H1 (cell line): ENCODE data around the gene CNTN6. TPM values are rescaled to one million over a fixed set of nuclear protein-coding genes. Genes with fewer than 3 reads are reported as not detected.

Experiments
- CTCF ChIA-PET: fragments of 300-600 bp; sonication (Branson Sonifier 250); formaldehyde crosslinking; loops from one replicate; lab custom pipeline; 2021; ENCODE audit not compliant: partially characterized antibody; lab: Charles Lee
- POLR2A ChIA-PET: fragments of 300-600 bp; sonication (Branson Sonifier 250); formaldehyde crosslinking; loops from one replicate; lab custom pipeline; 2021; ENCODE audit warnings: inconsistent platforms; ENCODE audit not compliant: partially characterized antibody; lab: Charles Lee
- DNase-seq, 2 experiments: peaks; one replicate each; pipeline versions ENCODE4 v3.0.0 to v3.0.0-alpha.2; 2010 to 2022; ENCODE audit warnings: low spot score in 2 of 2, low read depth in 1 of 2, mixed read lengths in 1 of 2
- FAIRE-seq: peaks from 2 replicates; lab custom pipeline; 2011; peaks lifted over from hg19 to GRCh38; lab: Jason Lieb, UNC
- H2AFZ ChIP-seq: 2 replicates; pipeline ENCODE4 v1.8.1; 2012; ENCODE audit warnings: low read length, inconsistent platforms
- H2AK5ac ChIP-seq: 2 replicates; pipeline ENCODE4 v1.6.1; 2013; ENCODE audit warnings: low read depth, low read length
- H2BK120ac ChIP-seq: replicated peaks from 2 replicates; pipeline ENCODE3; 2013; ENCODE audit warnings: low read depth, low read length, inconsistent platforms
- H2BK12ac ChIP-seq: 2 replicates; pipeline ENCODE4 v1.6.1; 2013; ENCODE audit warnings: low read depth, low read length
- H2BK15ac ChIP-seq: 2 replicates; pipeline ENCODE4 v1.6.1; 2013; ENCODE audit warnings: low read length
- H2BK20ac ChIP-seq: 2 replicates; pipeline ENCODE4 v1.6.1; 2013; ENCODE audit warnings: low read length
- H2BK5ac ChIP-seq: 2 replicates; pipeline ENCODE4 v1.6.1; 2013; ENCODE audit warnings: low read depth, low read length
- H3K14ac ChIP-seq: 2 replicates; pipeline ENCODE4 v1.6.1; 2013; ENCODE audit warnings: inconsistent platforms; ENCODE audit not compliant: insufficient read length
- H3K18ac ChIP-seq: 2 replicates; pipeline ENCODE4 v1.6.1; 2013; ENCODE audit warnings: low read length; ENCODE audit errors: extremely low read depth
- H3K23ac ChIP-seq: 2 replicates; pipeline ENCODE4 v1.6.1; 2013; ENCODE audit warnings: inconsistent platforms; ENCODE audit not compliant: insufficient read length
- H3K23me2 ChIP-seq: 2 replicates; pipeline ENCODE4 v1.6.1; 2013; ENCODE audit warnings: low read depth, low read length
- H3K27ac ChIP-seq: 2 replicates; pipeline ENCODE4 v1.6.1; 2011; ENCODE audit warnings: low read depth, low read length, inconsistent platforms
- H3K27me3 ChIP-seq, 4 experiments: replicated peaks in 1 of 4; 1 replicate in 1 of 4; 2 replicates in 3 of 4; pipeline versions ENCODE4 v1.6.1 to v1.8.1; 2011 to 2013; ENCODE audit warnings: low read length in 3 of 4, mild to moderate bottlenecking in 3 of 4, inconsistent platforms in 2 of 4, mixed read lengths in 2 of 4, moderate library complexity in 1 of 4; ENCODE audit not compliant: control insufficient read depth in 3 of 4, insufficient read depth in 3 of 4; ENCODE audit errors: extremely low read depth in 1 of 4
- H3K36me3 ChIP-seq, 4 experiments: 2 replicates each; pipeline versions ENCODE4 v1.6.1 to v1.8.1; 2011 to 2013; ENCODE audit warnings: mild to moderate bottlenecking in 4 of 4, low read length in 3 of 4, moderate library complexity in 2 of 4, control low read depth in 1 of 4, inconsistent platforms in 1 of 4; ENCODE audit not compliant: insufficient read depth in 4 of 4, control insufficient read depth in 2 of 4
- H3K4ac ChIP-seq: replicated peaks from 2 replicates; pipeline ENCODE3; 2013; ENCODE audit warnings: low read length, low read depth, mixed read lengths, inconsistent platforms; ENCODE audit not compliant: insufficient read length
- H3K4me1 ChIP-seq, 4 experiments: replicated peaks in 1 of 4; 1 replicate in 1 of 4; 2 replicates in 3 of 4; pipeline versions ENCODE4 v1.6.1 to v1.8.1; 2011 to 2013; ENCODE audit warnings: low read length in 3 of 4, inconsistent platforms in 2 of 4, mixed read lengths in 1 of 4; ENCODE audit not compliant: insufficient read depth in 4 of 4, control insufficient read depth in 3 of 4
- H3K4me2 ChIP-seq, 2 experiments: 2 replicates each; pipeline versions ENCODE4 v1.6.1 to v1.8.1; 2011 to 2013; ENCODE audit warnings: low read depth in 2 of 2, low read length in 2 of 2, control low read depth in 1 of 2, inconsistent platforms in 1 of 2, mild to moderate bottlenecking in 1 of 2; ENCODE audit not compliant: insufficient read depth in 1 of 2
- H3K4me3 ChIP-seq, 4 experiments: fragments of 200-600, 300-600 bp in 1 of 4; sonication (generic), shearing (Covaris generic), sonication (Bioruptor Twin) in 1 of 4; 2 replicates each; pipeline versions ENCODE4 v1.5.1 to v1.8.1; 2011 to 2016; ENCODE audit warnings: low read length in 4 of 4, low read depth in 3 of 4, control low read depth in 2 of 4, inconsistent platforms in 2 of 4, mild to moderate bottlenecking in 2 of 4, mixed read lengths in 1 of 4, moderate library complexity in 1 of 4; ENCODE audit not compliant: insufficient read depth in 2 of 4; ENCODE audit errors: extremely low read depth in 1 of 4
- H3K56ac ChIP-seq: replicated peaks from 2 replicates; pipeline ENCODE3; 2013; ENCODE audit warnings: low read depth, mild to moderate bottlenecking, mixed read lengths, low read length, inconsistent platforms; ENCODE audit not compliant: insufficient read length
- H3K79me1 ChIP-seq: 2 replicates; pipeline ENCODE4 v1.6.1; 2013; ENCODE audit warnings: low read depth, low read length, control low read depth
- H3K79me2 ChIP-seq, 2 experiments: 2 replicates each; pipeline versions ENCODE4 v1.6.1 to v1.8.1; 2012 to 2013; ENCODE audit warnings: low read length in 2 of 2, mild to moderate bottlenecking in 2 of 2, inconsistent platforms in 1 of 2; ENCODE audit not compliant: insufficient read depth in 2 of 2, control insufficient read depth in 1 of 2
- H3K9ac ChIP-seq, 4 experiments: replicated peaks in 1 of 4; 1 replicate in 1 of 4; 2 replicates in 3 of 4; pipeline versions ENCODE4 v1.6.1 to v1.8.1; 2011 to 2013; ENCODE audit warnings: low read depth in 3 of 4, low read length in 3 of 4, control low read depth in 2 of 4, mild to moderate bottlenecking in 2 of 4, moderate library complexity in 2 of 4, inconsistent platforms in 1 of 4; ENCODE audit errors: extremely low read depth in 1 of 4
- H3K9me3 ChIP-seq, 2 experiments: 2 replicates each; pipeline versions ENCODE4 v1.6.1 to v1.8.1; 2012 to 2013; ENCODE audit warnings: mild to moderate bottlenecking in 2 of 2, moderate library complexity in 2 of 2, control low read depth in 1 of 2, inconsistent platforms in 1 of 2, low read depth in 1 of 2, low read length in 1 of 2, mixed read lengths in 1 of 2; ENCODE audit not compliant: insufficient read depth in 2 of 2
- H4K20me1 ChIP-seq, 2 experiments: replicated peaks in 1 of 2; 2 replicates each; pipeline versions ENCODE3 to v1.8.1; 2011 to 2013; ENCODE audit warnings: inconsistent platforms in 2 of 2, low read length in 2 of 2, mild to moderate bottlenecking in 1 of 2; ENCODE audit not compliant: insufficient read depth in 2 of 2, control insufficient read depth in 1 of 2
- H4K5ac ChIP-seq: 2 replicates; pipeline ENCODE4 v1.6.1; 2013; ENCODE audit warnings: low read length, low read depth, mixed read lengths, inconsistent platforms; ENCODE audit not compliant: insufficient read length
- H4K8ac ChIP-seq: 2 replicates; pipeline ENCODE4 v1.8.0; 2013; ENCODE audit warnings: mild to moderate bottlenecking, moderate library complexity, low read length, inconsistent platforms; ENCODE audit not compliant: insufficient read depth; ENCODE audit errors: extremely low read depth
- H4K91ac ChIP-seq: replicated peaks from 2 replicates; pipeline ENCODE3; 2013; ENCODE audit warnings: low read length, mixed read lengths, inconsistent platforms; ENCODE audit not compliant: insufficient read length
- BRCA1 ChIP-seq: IDR thresholded peaks from 2 replicates; pipeline ENCODE4 v1.6.1; 2012; ENCODE audit warnings: low read depth, low read length, improper control_type of control experiment
- CEBPB ChIP-seq: IDR thresholded peaks from 2 replicates; pipeline ENCODE4 v1.6.1; 2012; ENCODE audit warnings: low read depth, low read length
- CTBP2 ChIP-seq: IDR thresholded peaks from 2 replicates; pipeline ENCODE4 v1.7.0; 2011; ENCODE audit warnings: borderline replicate concordance, mild to moderate bottlenecking, moderate library complexity, mixed read lengths, low read length; ENCODE audit not compliant: insufficient read depth, insufficient read length
- FOSL1 ChIP-seq: IDR thresholded peaks from 2 replicates; pipeline ENCODE4 v1.6.1; 2011; ENCODE audit warnings: mild to moderate bottlenecking, low read depth, low read length, moderate library complexity; ENCODE audit not compliant: insufficient read depth
- POLR2AphosphoS5 ChIP-seq: IDR thresholded peaks from 2 replicates; pipeline ENCODE4 v1.6.1; 2011; ENCODE audit warnings: low read depth, low read length
- RNF2 ChIP-seq: fragments of 200-900, 300-1000 bp; sonication (generic); IDR thresholded peaks from 2 replicates; pipeline ENCODE4 v1.7.1; 2016; ENCODE audit warnings: borderline replicate concordance, low read depth, mild to moderate bottlenecking, antibody characterized with exemption, low read length; ENCODE audit not compliant: poor library complexity, severe bottlenecking; ENCODE audit errors: missing control alignments
- TBP ChIP-seq: IDR thresholded peaks from 2 replicates; pipeline ENCODE4 v1.6.1; 2011; ENCODE audit warnings: low read depth, low read length, improper control_type of control experiment
- TCF12 ChIP-seq: IDR thresholded peaks from 2 replicates; pipeline ENCODE4 v1.6.1; 2011; ENCODE audit warnings: low read depth, mild to moderate bottlenecking, low read length
- WGBS, 2 experiments: shearing (Covaris generic) in 1 of 2; methylation state at CpG; one replicate each; pipeline versions ENCODE4 v1.1.6 to v1.1.7; 2013 to 2015; ENCODE audit warnings: low lambda C conversion rate in 2 of 2, mixed read lengths in 2 of 2, inconsistent platforms in 1 of 2, low coverage in 1 of 2, missing lambda C conversion rate in 1 of 2; ENCODE audit not compliant: insufficient replicate concordance in 2 of 2, insufficient coverage in 1 of 2, insufficient read length in 1 of 2; ENCODE audit errors: extremely low coverage in 1 of 2, missing lambda C conversion rate in 1 of 2; 5-methylcytosine and 5-hydroxymethylcytosine counted together
- polyA plus RNA-seq, 7 experiments: library from polyadenylated mRNA; depleted of rRNA in 3 of 7; stranded (reverse) in 5 of 7; unstranded in 2 of 7; fragments of >200 nt in 5 of 7; fragments of 200-250 nt in 2 of 7; gene quantifications; 1 replicate in 5 of 7; 2 replicates in 1 of 7; 4 replicates in 1 of 7; pipeline versions ENCODE4 v1.2.1 to v1.2.3, GENCODE V29; 2011 to 2013; ENCODE audit warnings: missing spikeins in 2 of 7, mixed read lengths in 2 of 7
- total RNA-seq: library from RNA; stranded (reverse); fragmentation: NEBNext Ultra II Directional; extraction: Animal tissue kit (Norgen Biotek cat#: 25700); gene quantifications from 2 replicates; pipeline ENCODE4 v1.2.1, GENCODE V29; 2021
- TF ChIP-seq, protein P1 (sequence below): IDR thresholded peaks from 2 replicates; pipeline ENCODE4 v1.6.1; 2012; ENCODE audit warnings: inconsistent platforms

The CNTN6 gene
- total and polyA plus RNA-seq, 2 of the 8 experiments (the other 6 are each of a cell fraction or from before 2014, with no cell fraction given), result not detected

DNA sequence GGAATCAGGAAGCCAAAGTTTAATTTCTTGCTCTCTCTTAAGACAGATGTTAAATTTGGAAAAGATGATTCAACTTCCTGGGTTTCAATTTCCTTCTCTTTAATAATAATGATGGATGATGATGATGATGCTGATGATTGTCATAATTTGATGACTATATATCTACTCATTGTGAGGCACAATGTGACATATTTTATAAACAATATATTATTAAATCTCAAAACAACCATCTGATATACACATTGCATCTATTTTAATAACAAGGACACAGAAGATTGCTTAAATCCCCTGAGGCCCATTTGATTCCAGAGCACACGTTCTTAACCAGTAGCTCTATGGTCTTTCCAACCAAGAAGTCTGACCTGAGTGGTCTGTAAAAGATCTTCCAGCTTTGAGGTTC is 124.0 kb downstream of the CNTN6 start:
- H4K20me1 ChIP-seq, result no peaks in the 10 kb centered on the region
- no peak overlapping the region for H2AFZ ChIP-seq
- no peak overlapping the region for H3K56ac ChIP-seq
- no peak overlapping the region for H2BK20ac ChIP-seq
- no peak overlapping the region for H3K27ac ChIP-seq
- H3K36me3 ChIP-seq, result no peaks in the 10 kb centered on the region
- DNase-seq (no peak), FAIRE-seq (no peak)
- H2AK5ac ChIP-seq, result no peak overlapping the region
- no peak overlapping the region for H3K14ac ChIP-seq
- H3K79me2 ChIP-seq, result no peaks in the 10 kb centered on the region
- no peak for TF ChIP-seq POLR2AphosphoS5
- no peak for TF ChIP-seq CTBP2
- no peak for TF ChIP-seq TCF12
- TF ChIP-seq CEBPB, result no peak
- TF ChIP-seq TBP, result no peak
- TF ChIP-seq FOSL1, result no peak
- TF ChIP-seq RNF2, result no peak
- TF ChIP-seq, protein P1, sequence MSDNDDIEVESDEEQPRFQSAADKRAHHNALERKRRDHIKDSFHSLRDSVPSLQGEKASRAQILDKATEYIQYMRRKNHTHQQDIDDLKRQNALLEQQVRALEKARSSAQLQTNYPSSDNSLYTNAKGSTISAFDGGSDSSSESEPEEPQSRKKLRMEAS, result no peak
- no peak for TF ChIP-seq BRCA1
- no peak overlapping the region for H3K9ac ChIP-seq
- no peak overlapping the region for H4K5ac ChIP-seq
- H2BK120ac ChIP-seq, result no peak overlapping the region
- H3K9me3 ChIP-seq, result no peaks in the 10 kb centered on the region
- H4K8ac ChIP-seq, result no peak overlapping the region
- no peak overlapping the region for H2BK15ac ChIP-seq
- no peak overlapping the region for H3K4me3 ChIP-seq
- ChIA-PET POLR2A (no interaction called here), CTCF (no interaction called here)
- H3K4me1 ChIP-seq, result no peaks in the 10 kb centered on the region
- WGBS, 2 experiments, result 96% methylated on average over 1 of the region's 1 CpG; no CpG with 5 or more reads in 1 of the 2 experiments
- H3K4me2 ChIP-seq, result no peak overlapping the region
- H3K18ac ChIP-seq, result no peak overlapping the region
- H3K79me1 ChIP-seq, result no peaks in the 10 kb centered on the region
- no peaks in the 10 kb centered on the region for H3K23me2 ChIP-seq
- H3K4ac ChIP-seq, result no peak overlapping the region
- H3K23ac ChIP-seq, result no peak overlapping the region
- H4K91ac ChIP-seq, result no peak overlapping the region
- H2BK5ac ChIP-seq, result no peak overlapping the region
- no peak overlapping the region for H2BK12ac ChIP-seq
- no peaks in the 10 kb centered on the region for H3K27me3 ChIP-seq
